H9 (cell line): ENCODE data around the gene HOXD10. TPM values are rescaled to one million over a fixed set of nuclear protein-coding genes. Genes with fewer than 3 reads are reported as not detected.

Experiments used
- DNase-seq: peaks from one replicate; pipeline ENCODE4 v3.0.0-alpha.2; 2017
- H2AFZ ChIP-seq: one replicate; pipeline ENCODE4 v1.6.1; 2013; ENCODE audit warnings: mild to moderate bottlenecking, low read length, control low read depth, moderate library complexity
- H2AK5ac ChIP-seq: 2 replicates; pipeline ENCODE4 v1.6.1; 2013; ENCODE audit warnings: low read length, control low read depth, mixed read lengths; ENCODE audit not compliant: insufficient read length
- H2BK120ac ChIP-seq: one replicate; pipeline ENCODE4 v1.6.1; 2013; ENCODE audit warnings: low read depth, mild to moderate bottlenecking, low read length, control low read depth, inconsistent platforms; ENCODE audit not compliant: poor library complexity, severe bottlenecking
- H2BK12ac ChIP-seq: 2 replicates; pipeline ENCODE4 v1.6.1; 2013; ENCODE audit warnings: low read length, control low read depth, mixed read lengths, low read depth; ENCODE audit not compliant: insufficient read length
- H2BK15ac ChIP-seq: 2 replicates; pipeline ENCODE4 v1.6.1; 2013; ENCODE audit warnings: low read depth, low read length, control low read depth
- H2BK20ac ChIP-seq: one replicate; pipeline ENCODE4 v1.6.1; 2013; ENCODE audit warnings: low read depth, mild to moderate bottlenecking, low read length, control low read depth, inconsistent platforms; ENCODE audit not compliant: poor library complexity, severe bottlenecking
- H2BK5ac ChIP-seq: 2 replicates; pipeline ENCODE4 v1.6.1; 2013; ENCODE audit warnings: low read length, control low read depth, mixed read lengths; ENCODE audit not compliant: insufficient read length
- H3K14ac ChIP-seq: 2 replicates; pipeline ENCODE4 v1.6.1; 2013; ENCODE audit warnings: low read length, control low read depth; ENCODE audit not compliant: insufficient read depth
- H3K18ac ChIP-seq: 2 replicates; pipeline ENCODE4 v1.6.1; 2013; ENCODE audit warnings: low read depth, mild to moderate bottlenecking, mixed read lengths, low read length, control low read depth; ENCODE audit not compliant: insufficient read length
- H3K23ac ChIP-seq: 2 replicates; pipeline ENCODE4 v1.6.1; 2013; ENCODE audit warnings: low read length, control low read depth, mixed read lengths, low read depth; ENCODE audit not compliant: insufficient read length
- H3K23me2 ChIP-seq: 2 replicates; pipeline ENCODE4 v1.6.1; 2013; ENCODE audit warnings: low read depth, mild to moderate bottlenecking, mixed read lengths, low read length, control low read depth; ENCODE audit not compliant: insufficient read length, poor library complexity, severe bottlenecking
- H3K27ac ChIP-seq: 2 replicates; pipeline ENCODE4 v1.5.1; 2013; ENCODE audit warnings: low read length, control low read depth, mixed read lengths, low read depth; ENCODE audit not compliant: insufficient read length
- H3K27me3 ChIP-seq: 2 replicates; pipeline ENCODE4 v1.6.1; 2013; ENCODE audit warnings: low read length, control low read depth, inconsistent platforms; ENCODE audit not compliant: insufficient read depth
- H3K4ac ChIP-seq: 2 replicates; pipeline ENCODE4 v1.6.1; 2013; ENCODE audit warnings: low read depth, mild to moderate bottlenecking, control low read depth, inconsistent platforms, low read length, moderate library complexity
- H3K4me1 ChIP-seq: 2 replicates; pipeline ENCODE4 v1.6.1; 2013; ENCODE audit warnings: low read length, control low read depth, inconsistent platforms; ENCODE audit not compliant: insufficient read depth
- H3K4me2 ChIP-seq: 2 replicates; pipeline ENCODE4 v1.6.1; 2013; ENCODE audit warnings: low read length, control low read depth, mixed read lengths; ENCODE audit not compliant: insufficient read length, insufficient read depth
- H3K56ac ChIP-seq: 2 replicates; pipeline ENCODE4 v1.6.1; 2013; ENCODE audit warnings: low read depth, mild to moderate bottlenecking, mixed read lengths, low read length, control low read depth; ENCODE audit not compliant: insufficient read length
- H3K79me1 ChIP-seq: 2 replicates; pipeline ENCODE4 v1.6.1; 2013; ENCODE audit warnings: low read depth, mild to moderate bottlenecking, moderate library complexity, low read length, control low read depth, inconsistent platforms; ENCODE audit not compliant: insufficient read depth, poor library complexity, severe bottlenecking
- H3K79me2 ChIP-seq: 2 replicates; pipeline ENCODE4 v1.6.1; 2013; ENCODE audit warnings: low read length, control low read depth, inconsistent platforms; ENCODE audit not compliant: insufficient read depth
- H3K9ac ChIP-seq: 2 replicates; pipeline ENCODE4 v1.6.1; 2013; ENCODE audit warnings: low read length, control low read depth, mixed read lengths; ENCODE audit not compliant: insufficient read length; ENCODE audit errors: extremely low read depth
- H3K9me3 ChIP-seq: one replicate; pipeline ENCODE4 v1.6.1; 2013; ENCODE audit warnings: low read depth, low read length, inconsistent platforms; ENCODE audit not compliant: control insufficient read depth
- H3T11ph ChIP-seq: one replicate; pipeline ENCODE4 v1.6.1; 2013; ENCODE audit warnings: mild to moderate bottlenecking, low read length, control low read depth, inconsistent platforms
- H4K20me1 ChIP-seq: one replicate; pipeline ENCODE4 v1.6.1; 2013; ENCODE audit not compliant: control insufficient read depth, insufficient read length, insufficient read depth
- H4K5ac ChIP-seq: 2 replicates; pipeline ENCODE4 v1.6.1; 2013; ENCODE audit warnings: low read depth, mild to moderate bottlenecking, mixed read lengths, low read length, control low read depth; ENCODE audit not compliant: insufficient read length
- H4K8ac ChIP-seq: replicated peaks from 2 replicates; pipeline ENCODE4 v1.6.1; 2013; ENCODE audit warnings: low read length, control low read depth, mixed read lengths, low read depth; ENCODE audit not compliant: insufficient read length
- H4K91ac ChIP-seq: 2 replicates; pipeline ENCODE4 v1.6.1; 2013; ENCODE audit warnings: low read depth, mild to moderate bottlenecking, moderate library complexity, mixed read lengths, low read length, control low read depth; ENCODE audit not compliant: insufficient read length
- H3K27ac Mint-ChIP-seq, 3 experiments: 2 replicates in 2 of 3; 3 replicates in 1 of 3; pipeline ENCODE4 v1.8.0; 2020 to 2021; ENCODE audit warnings: mixed read lengths in 3 of 3, mild to moderate bottlenecking in 1 of 3, moderate library complexity in 1 of 3
- H3K27me3 Mint-ChIP-seq: 2 replicates; pipeline ENCODE4 v1.8.0; 2021; ENCODE audit warnings: low read depth, mild to moderate bottlenecking, moderate library complexity, mixed read lengths
- H3K36me3 Mint-ChIP-seq, 3 experiments: 2 replicates in 2 of 3; 3 replicates in 1 of 3; pipeline ENCODE4 v1.8.0; 2020 to 2021; ENCODE audit warnings: low read depth in 3 of 3, mixed read lengths in 3 of 3; ENCODE audit not compliant: insufficient read depth in 1 of 3
- H3K4me1 Mint-ChIP-seq, 2 experiments: 2 replicates each; pipeline ENCODE4 v1.8.0; 2020; ENCODE audit warnings: mixed read lengths in 2 of 2
- H3K4me3 Mint-ChIP-seq, 2 experiments: 2 replicates in 1 of 2; 3 replicates in 1 of 2; pipeline ENCODE4 v1.8.0; 2020 to 2021; ENCODE audit warnings: mild to moderate bottlenecking in 2 of 2, mixed read lengths in 2 of 2, moderate library complexity in 1 of 2
- H3K9me3 Mint-ChIP-seq, 2 experiments: 2 replicates in 1 of 2; 3 replicates in 1 of 2; pipeline ENCODE4 v1.8.0; 2020; ENCODE audit warnings: mild to moderate bottlenecking in 2 of 2, mixed read lengths in 2 of 2, moderate library complexity in 1 of 2
- CTCF ChIP-seq: fragments of 200-600 bp; sonication (generic); conservative IDR thresholded peaks from 3 replicates; pipeline ENCODE4 v1.8.0; 2021; ENCODE audit warnings: antibody characterized with exemption, mild to moderate bottlenecking
- total RNA-seq: library from RNA; stranded (reverse); gene quantifications from 2 replicates; pipeline ENCODE4 v1.2.1, GENCODE V29; 2021

The HOXD10 gene
- total RNA-seq, 1 experiment from 2014 or later: not detected

- no peak overlapping the region for H2AFZ ChIP-seq
- no peak overlapping the region for H3K23ac ChIP-seq
- no peak overlapping the region for H4K8ac ChIP-seq
- H3K56ac ChIP-seq: no peak overlapping the region
- no peaks in the 10 kb centered on the region; a peak in 1 of 7 replicates for H3K36me3 Mint-ChIP-seq
- no peak overlapping the region for H3K9ac ChIP-seq
- no peak for DNase-seq
- H2AK5ac ChIP-seq: no peak overlapping the region
- TF ChIP-seq CTCF: no peak
- no peaks in the 10 kb centered on the region for H4K20me1 ChIP-seq
- H3K27me3 Mint-ChIP-seq: peaks cover 99% of the 10 kb centered on the region
- peaks cover 95% of the 10 kb centered on the region for H3K27me3 ChIP-seq
- no peaks in the 10 kb centered on the region; the same call in 1 of the 2 replicates for H3K4me1 ChIP-seq
- no peak overlapping the region for H3K4ac ChIP-seq
- no peak overlapping the region for H4K5ac ChIP-seq
- H2BK15ac ChIP-seq: no peak overlapping the region
- no peak overlapping the region for H3T11ph ChIP-seq
- peak overlapping the region in 1 of 2 experiments; percentile 81; a peak in 1 of 5 replicates for H3K4me3 Mint-ChIP-seq
- no peak overlapping the region for H2BK20ac ChIP-seq
- H3K14ac ChIP-seq: no peak overlapping the region
- H3K79me1 ChIP-seq: no peaks in the 10 kb centered on the region
- peaks cover 4% of the 10 kb centered on the region in 2 experiments; a peak in 3 of 5 replicates for H3K9me3 Mint-ChIP-seq
- H2BK12ac ChIP-seq: no peak overlapping the region
- no peaks in the 10 kb centered on the region for H3K9me3 ChIP-seq
- peaks cover 2 to 7% of the 10 kb centered on the region in 2 experiments; a peak in 3 of 4 replicates for H3K4me1 Mint-ChIP-seq
- H3K18ac ChIP-seq: no peak overlapping the region
- H2BK5ac ChIP-seq: no peak overlapping the region
- H3K23me2 ChIP-seq: peaks cover 8% of the 10 kb centered on the region
- H3K27ac Mint-ChIP-seq: no peak overlapping the region
- no peak overlapping the region for H3K4me2 ChIP-seq
- H4K91ac ChIP-seq: no peak overlapping the region
- no peak overlapping the region for H2BK120ac ChIP-seq
- H3K27ac ChIP-seq: no peak overlapping the region
- H3K79me2 ChIP-seq: no peaks in the 10 kb centered on the region
Measured at GRCh38 chr2:176135035-176135440, 18.5 kb downstream of the HOXD10 start.
